ENCODE measurements around the gene IPCEF1. TPM values are rescaled to one million over a fixed set of nuclear protein-coding genes. Genes with fewer than 3 reads are reported as not detected.

The IPCEF1 gene
- total and polyA plus RNA-seq, 4 donors: 1.8 to 4.7 (median 2.8) TPM

GRCh38 chr6:154134471-154135147, 222.0 kb downstream of the IPCEF1 start:
- no peaks in the 10 kb centered on the region for H3K4me1 ChIP-seq (ENCODE audit: control insufficient read depth in 1 of 2, insufficient read depth in 2 of 2, low read length in 2 of 2)
- no peak overlapping the region for H3K27ac ChIP-seq (ENCODE audit: low read depth in 1 of 2, low read length in 2 of 2)
- WGBS, 2 donors: 92 to 93% methylated on average over 8 of the region's 8 CpGs
- intact Hi-C loops (cut with DNase I): no loop called here
- no peaks in the 10 kb centered on the region for H3K36me3 ChIP-seq (ENCODE audit: control insufficient read depth in 1 of 2, insufficient read depth in 2 of 2, low read length in 1 of 2)
- H3K9me3 ChIP-seq (ENCODE audit: control insufficient read depth, low read length): no peaks in the 10 kb centered on the region
- no peak overlapping the region for H3K4me3 ChIP-seq (ENCODE audit: low read length in 2 of 2)
- no peak for DNase-seq
- H3K27me3 ChIP-seq (ENCODE audit: control insufficient read depth in 1 of 2, insufficient read depth in 2 of 2, low read length in 1 of 2): no peaks in the 10 kb centered on the region
- no peak for ATAC-seq (ENCODE audit: low FRiP score)

DNA sequence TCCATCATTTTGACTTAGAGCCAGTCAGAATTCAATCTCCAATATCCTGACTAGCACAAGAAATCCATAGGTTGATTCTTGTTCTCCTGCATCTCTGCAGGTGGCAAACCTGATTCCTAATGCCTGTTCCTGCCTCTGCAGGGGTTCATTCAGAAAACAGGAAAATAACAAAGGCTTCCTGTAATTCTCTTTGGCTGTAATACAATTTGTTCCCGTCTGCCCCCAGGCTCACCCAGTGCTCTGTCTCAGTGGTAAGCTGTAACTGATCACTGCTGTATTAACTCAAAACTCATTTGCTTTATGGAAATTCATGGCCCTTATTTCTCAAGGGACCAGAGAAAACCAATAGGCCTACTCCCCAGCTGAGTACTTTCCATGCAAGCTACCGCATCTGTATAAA, 228.9 kb downstream of the IPCEF1 start:
- intact Hi-C loops (cut with DNase I): no loop called here
- Histone ChIP-seq H3K4me1 (ENCODE audit: control insufficient read depth in 1 of 2, insufficient read depth in 2 of 2, low read length in 2 of 2) (no peaks in the 10 kb centered on the region), H3K27me3 (ENCODE audit: control insufficient read depth in 1 of 2, insufficient read depth in 2 of 2, low read length in 1 of 2) (no peaks in the 10 kb centered on the region), H3K4me3 (ENCODE audit: low read length in 2 of 2) (no peak overlapping the region), H3K27ac (ENCODE audit: low read depth in 1 of 2, low read length in 2 of 2) (no peak overlapping the region), H3K36me3 (ENCODE audit: control insufficient read depth in 1 of 2, insufficient read depth in 2 of 2, low read length in 1 of 2) (no peaks in the 10 kb centered on the region), H3K9me3 (ENCODE audit: control insufficient read depth, low read length) (peaks cover 4% of the 10 kb centered on the region)
- no peak for DNase-seq
- ATAC-seq (ENCODE audit: low FRiP score): no peak
- 78 to 80% methylated on average over 2 of the region's 2 CpGs for WGBS, 2 donors

DNA sequence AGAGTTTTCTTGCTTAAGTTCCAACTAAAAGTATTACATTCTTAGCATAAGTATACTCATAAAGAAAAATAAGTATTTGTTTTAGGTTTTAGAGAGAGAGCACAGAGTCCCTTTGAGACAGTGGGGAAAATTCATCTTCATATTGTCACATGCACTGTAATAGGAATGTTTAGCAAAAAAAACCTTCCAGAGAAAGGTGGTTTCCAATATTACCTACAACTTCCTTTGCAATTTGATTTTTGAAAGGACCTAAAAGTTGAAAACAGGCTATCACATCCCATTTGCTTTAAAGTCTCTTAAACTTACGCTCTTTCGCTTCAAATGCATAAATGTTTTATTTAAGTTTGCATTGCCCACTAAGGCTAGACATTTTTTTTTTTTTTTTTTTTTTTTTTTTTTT, 231.2 kb downstream of the IPCEF1 start:
- H3K27me3 ChIP-seq (ENCODE audit: control insufficient read depth in 1 of 2, insufficient read depth in 2 of 2, low read length in 1 of 2): no peaks in the 10 kb centered on the region
- no peaks in the 10 kb centered on the region for H3K36me3 ChIP-seq (ENCODE audit: control insufficient read depth in 1 of 2, insufficient read depth in 2 of 2, low read length in 1 of 2)
- intact Hi-C loops (cut with DNase I): no loop called here
- H3K27ac ChIP-seq (ENCODE audit: low read depth in 1 of 2, low read length in 2 of 2): no peak overlapping the region
- DNase-seq: no peak
- H3K4me3 ChIP-seq (ENCODE audit: low read length in 2 of 2): no peak overlapping the region
- no peaks in the 10 kb centered on the region for H3K4me1 ChIP-seq (ENCODE audit: control insufficient read depth in 1 of 2, insufficient read depth in 2 of 2, low read length in 2 of 2)
- no peak for ATAC-seq (ENCODE audit: low FRiP score)
- H3K9me3 ChIP-seq (ENCODE audit: control insufficient read depth, low read length): peaks cover 4% of the 10 kb centered on the region
- WGBS, 2 donors: 89 to 98% methylated on average over 2 of the region's 2 CpGs

GRCh38 chr6:154123155-154123956, 233.2 kb downstream of the IPCEF1 start:
- 75 to 76% methylated on average over 8 of the region's 8 CpGs for WGBS, 2 donors
- Histone ChIP-seq H3K9me3 (ENCODE audit: control insufficient read depth, low read length) (peaks cover 4% of the 10 kb centered on the region), H3K4me1 (ENCODE audit: control insufficient read depth in 1 of 2, insufficient read depth in 2 of 2, low read length in 2 of 2) (no peaks in the 10 kb centered on the region), H3K27ac (ENCODE audit: low read depth in 1 of 2, low read length in 2 of 2) (no peak overlapping the region), H3K27me3 (ENCODE audit: control insufficient read depth in 1 of 2, insufficient read depth in 2 of 2, low read length in 1 of 2) (no peaks in the 10 kb centered on the region), H3K36me3 (ENCODE audit: control insufficient read depth in 1 of 2, insufficient read depth in 2 of 2, low read length in 1 of 2) (no peaks in the 10 kb centered on the region), H3K4me3 (ENCODE audit: low read length in 2 of 2) (no peak overlapping the region)
- intact Hi-C loops (cut with DNase I): no loop called here
- no peak for DNase-seq
- no peak for ATAC-seq (ENCODE audit: low FRiP score)

DNA sequence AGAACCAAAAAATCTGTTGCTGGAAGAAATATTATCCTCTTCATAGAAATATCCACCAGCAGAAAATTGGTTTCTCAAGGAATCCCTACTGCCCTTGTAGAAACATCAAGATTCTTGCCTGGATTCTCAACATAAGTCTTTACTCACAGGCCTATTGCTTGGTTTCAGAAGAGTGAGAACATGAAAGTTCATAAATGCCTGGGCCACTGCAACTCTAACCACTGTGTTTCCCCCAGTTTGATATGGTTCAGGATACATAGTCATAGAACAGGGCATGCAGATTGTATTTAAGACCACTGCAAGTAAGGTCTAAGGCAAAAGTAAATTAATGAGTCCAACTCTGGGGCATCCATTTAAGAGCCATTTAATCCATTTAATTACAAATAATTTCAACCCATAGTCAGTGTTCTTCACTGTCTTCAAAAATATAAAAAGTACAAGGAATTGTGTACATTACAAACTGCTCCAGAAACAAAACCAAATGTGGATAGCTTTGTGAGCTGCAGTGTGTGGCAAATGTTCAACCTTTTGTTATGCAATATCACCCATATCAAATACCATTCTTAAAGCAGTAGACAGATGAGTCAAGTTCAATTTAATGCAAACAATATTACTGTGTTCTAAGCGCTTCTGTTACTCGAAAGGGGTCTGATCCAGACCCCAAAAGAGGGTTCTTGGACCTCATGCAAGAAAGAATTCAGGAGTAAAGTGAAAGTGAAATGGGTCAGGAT, 234.2 kb downstream of the IPCEF1 start:
- Histone ChIP-seq H3K9me3 (ENCODE audit: control insufficient read depth, low read length) (peaks cover 4% of the 10 kb centered on the region), H3K27ac (ENCODE audit: low read depth in 1 of 2, low read length in 2 of 2) (no peak overlapping the region), H3K4me3 (ENCODE audit: low read length in 2 of 2) (no peak overlapping the region), H3K36me3 (ENCODE audit: control insufficient read depth in 1 of 2, insufficient read depth in 2 of 2, low read length in 1 of 2) (no peaks in the 10 kb centered on the region), H3K27me3 (ENCODE audit: control insufficient read depth in 1 of 2, insufficient read depth in 2 of 2, low read length in 1 of 2) (no peaks in the 10 kb centered on the region), H3K4me1 (ENCODE audit: control insufficient read depth in 1 of 2, insufficient read depth in 2 of 2, low read length in 2 of 2) (no peaks in the 10 kb centered on the region)
- intact Hi-C loops (cut with DNase I): no loop called here
- WGBS, 2 donors: 92 to 94% methylated on average over 2 of the region's 2 CpGs
- DNase-seq (no peak), ATAC-seq (ENCODE audit: low FRiP score) (no peak)

DNA sequence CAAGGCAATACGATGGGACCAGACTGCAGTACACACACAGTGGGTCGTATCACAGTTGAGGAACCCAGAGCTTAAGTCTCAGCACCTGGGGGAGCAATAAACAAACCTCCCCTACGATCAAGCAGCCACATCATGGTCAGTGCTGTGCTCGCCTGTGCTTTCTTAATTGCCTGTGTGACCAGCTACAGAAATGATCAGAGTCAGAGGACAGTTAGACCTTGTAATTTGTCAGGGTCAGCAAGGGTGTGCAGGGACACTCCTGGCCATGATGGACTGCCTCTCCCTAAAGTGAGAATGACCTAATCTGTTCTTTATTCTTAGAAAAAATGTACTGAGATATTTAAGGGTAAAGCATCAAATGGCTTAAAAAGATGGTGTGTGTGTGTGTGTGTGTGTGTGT, 239.1 kb downstream of the IPCEF1 start:
- no peak for ATAC-seq (ENCODE audit: low FRiP score)
- intact Hi-C loops (cut with DNase I): no loop called here

GRCh38 chr6:154113392-154113791, 243.2 kb downstream of the IPCEF1 start:
- WGBS, 2 donors: 89 to 93% methylated on average over 3 of the region's 3 CpGs
- Histone ChIP-seq H3K27me3 (ENCODE audit: control insufficient read depth in 1 of 2, insufficient read depth in 2 of 2, low read length in 1 of 2) (no peaks in the 10 kb centered on the region), H3K4me3 (ENCODE audit: low read length in 2 of 2) (no peak overlapping the region), H3K4me1 (ENCODE audit: control insufficient read depth in 1 of 2, insufficient read depth in 2 of 2, low read length in 2 of 2) (no peaks in the 10 kb centered on the region), H3K27ac (ENCODE audit: low read depth in 1 of 2, low read length in 2 of 2) (no peak overlapping the region), H3K9me3 (ENCODE audit: control insufficient read depth, low read length) (no peaks in the 10 kb centered on the region), H3K36me3 (ENCODE audit: control insufficient read depth in 1 of 2, insufficient read depth in 2 of 2, low read length in 1 of 2) (no peaks in the 10 kb centered on the region)
- no peak for DNase-seq
- intact Hi-C loops (cut with DNase I): no loop called here
- no peak for ATAC-seq (ENCODE audit: low FRiP score)

More for the DNA sequence above, 239.1 kb downstream of the IPCEF1 start:
- H3K4me1 ChIP-seq (ENCODE audit: control insufficient read depth in 1 of 2, insufficient read depth in 2 of 2, low read length in 2 of 2): no peaks in the 10 kb centered on the region
- no peaks in the 10 kb centered on the region for H3K27me3 ChIP-seq (ENCODE audit: control insufficient read depth in 1 of 2, insufficient read depth in 2 of 2, low read length in 1 of 2)
- 81 to 88% methylated on average over 4 of the region's 4 CpGs for WGBS, 2 donors
- DNase-seq: no peak
- no peaks in the 10 kb centered on the region for H3K9me3 ChIP-seq (ENCODE audit: control insufficient read depth, low read length)
- no peak overlapping the region for H3K27ac ChIP-seq (ENCODE audit: low read depth in 1 of 2, low read length in 2 of 2)
- no peaks in the 10 kb centered on the region for H3K36me3 ChIP-seq (ENCODE audit: control insufficient read depth in 1 of 2, insufficient read depth in 2 of 2, low read length in 1 of 2)
- H3K4me3 ChIP-seq (ENCODE audit: low read length in 2 of 2): no peak overlapping the region

DNA sequence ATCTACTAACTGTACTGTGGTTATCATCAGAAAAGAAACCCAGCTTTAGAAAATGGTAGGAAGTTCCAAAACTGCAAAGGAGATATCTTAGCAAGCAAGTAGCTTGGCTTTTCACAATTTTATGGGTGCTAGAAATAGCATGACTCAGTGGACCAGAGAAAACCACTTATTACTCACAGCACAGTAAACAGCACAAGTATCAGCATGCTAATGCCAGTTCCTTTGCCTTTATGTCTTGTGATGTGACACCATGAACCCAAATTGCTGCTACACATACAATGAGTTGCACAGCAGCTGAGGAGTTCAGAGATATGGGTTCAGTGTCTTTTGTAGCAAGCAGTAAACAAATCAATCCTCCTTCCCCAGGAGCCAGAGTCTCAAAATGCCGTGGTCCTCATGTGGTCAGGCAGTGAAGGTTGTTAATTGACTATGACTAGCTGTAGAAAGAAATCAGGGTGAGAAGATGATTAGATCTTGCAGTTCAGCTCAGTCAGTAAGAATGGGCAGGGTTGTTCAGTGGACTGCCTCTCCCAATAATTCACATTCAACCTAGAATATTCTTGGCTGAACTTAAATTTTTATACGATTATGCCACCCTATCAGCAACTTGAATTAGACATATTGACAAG, 244.3 kb downstream of the IPCEF1 start:
- no peaks in the 10 kb centered on the region for H3K9me3 ChIP-seq (ENCODE audit: control insufficient read depth, low read length)
- no peak for ATAC-seq (ENCODE audit: low FRiP score)
- no peak for DNase-seq
- no peaks in the 10 kb centered on the region for H3K4me1 ChIP-seq (ENCODE audit: control insufficient read depth in 1 of 2, insufficient read depth in 2 of 2, low read length in 2 of 2)
- intact Hi-C loops (cut with DNase I): no loop called here
- WGBS, 2 donors: 71 to 77% methylated on average over 2 of the region's 2 CpGs
- no peaks in the 10 kb centered on the region for H3K27me3 ChIP-seq (ENCODE audit: control insufficient read depth in 1 of 2, insufficient read depth in 2 of 2, low read length in 1 of 2)
- H3K27ac ChIP-seq (ENCODE audit: low read depth in 1 of 2, low read length in 2 of 2): no peak overlapping the region
- no peak overlapping the region for H3K4me3 ChIP-seq (ENCODE audit: low read length in 2 of 2)
- no peaks in the 10 kb centered on the region for H3K36me3 ChIP-seq (ENCODE audit: control insufficient read depth in 1 of 2, insufficient read depth in 2 of 2, low read length in 1 of 2)
